ENCODE results near the gene RPL32.

DNA sequence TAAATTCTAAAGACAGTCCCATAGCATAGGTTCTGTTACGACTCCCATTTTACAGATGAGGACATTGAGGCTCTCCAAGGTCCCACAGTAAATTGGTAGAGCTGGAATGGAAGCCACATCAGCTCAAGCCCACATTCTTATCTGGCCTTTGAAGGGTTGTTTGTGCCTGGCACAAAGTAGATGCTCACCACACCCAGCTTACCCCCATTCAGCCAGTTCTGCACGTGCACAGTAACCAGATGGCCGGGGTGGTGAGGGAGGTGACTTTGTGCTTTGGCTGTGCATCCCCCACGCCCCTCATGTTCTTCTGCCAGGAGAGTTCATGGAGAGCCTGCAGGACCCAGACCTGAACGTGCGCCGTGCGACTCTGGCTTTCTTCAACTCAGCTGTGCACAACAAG lies 16.2 kb downstream of the RPL32 start:
- TF ChIP-seq CTCF (IDR thresholded peaks at IDR 0.05) (no peak), POLR2AphosphoS5 (IDR thresholded peaks at IDR 0.05) (no peak), POLR2A (IDR thresholded peaks at IDR 0.05) (no peak), EP300 (IDR thresholded peaks at IDR 0.05) (no peak)
